HL-60 (cell line): Measurements from ENCODE around the gene CDKL4.

Source experiments
- DNase-seq, 2 experiments: peaks; one replicate each; pipeline ENCODE4 v3.0.0-alpha.2; 2010 to 2020; ENCODE audit warnings: low read depth in 1 of 2, low spot score in 1 of 2
- H3K27ac ChIP-seq: fragments of 250-450 bp; sonication (Bioruptor Pico); replicated peaks from 2 replicates; pipeline ENCODE4 v1.5.1; 2020; ENCODE audit warnings: mild to moderate bottlenecking, moderate library complexity
- H3K27me3 ChIP-seq: fragments of 250-450 bp; sonication (Bioruptor Pico); 2 replicates; pipeline ENCODE4 v1.5.1; 2021; ENCODE audit warnings: mild to moderate bottlenecking, moderate library complexity; ENCODE audit not compliant: insufficient read depth, poor library complexity, severe bottlenecking
- H3K4me3 ChIP-seq: replicated peaks from 2 replicates; pipeline ENCODE4 v1.5.1; 2011; ENCODE audit warnings: mild to moderate bottlenecking, control low read depth, low read length; ENCODE audit not compliant: insufficient read depth
- GABPA ChIP-seq: IDR thresholded peaks from 2 replicates; pipeline ENCODE4 v1.6.1; 2012; ENCODE audit warnings: low read depth
- POLR2AphosphoS5 ChIP-seq: IDR thresholded peaks from 2 replicates; pipeline ENCODE4 v1.6.1; 2012; ENCODE audit warnings: low read depth
- SPI1 ChIP-seq: IDR thresholded peaks from 2 replicates; pipeline ENCODE4 v1.6.1; 2012; ENCODE audit warnings: low read depth, mild to moderate bottlenecking, borderline replicate concordance
- TF ChIP-seq, protein P1 (sequence below): IDR thresholded peaks from 2 replicates; pipeline ENCODE4 v1.6.1; 2012; ENCODE audit warnings: low read depth; ENCODE audit not compliant: insufficient replicate concordance
- TF ChIP-seq, protein P2 (sequence below): IDR thresholded peaks from one replicate; pipeline ENCODE4 v1.5.1; 2011; ENCODE audit warnings: low read length, control low read depth, inconsistent platforms; ENCODE audit not compliant: insufficient read depth

CDKL4 gene

DNA sequence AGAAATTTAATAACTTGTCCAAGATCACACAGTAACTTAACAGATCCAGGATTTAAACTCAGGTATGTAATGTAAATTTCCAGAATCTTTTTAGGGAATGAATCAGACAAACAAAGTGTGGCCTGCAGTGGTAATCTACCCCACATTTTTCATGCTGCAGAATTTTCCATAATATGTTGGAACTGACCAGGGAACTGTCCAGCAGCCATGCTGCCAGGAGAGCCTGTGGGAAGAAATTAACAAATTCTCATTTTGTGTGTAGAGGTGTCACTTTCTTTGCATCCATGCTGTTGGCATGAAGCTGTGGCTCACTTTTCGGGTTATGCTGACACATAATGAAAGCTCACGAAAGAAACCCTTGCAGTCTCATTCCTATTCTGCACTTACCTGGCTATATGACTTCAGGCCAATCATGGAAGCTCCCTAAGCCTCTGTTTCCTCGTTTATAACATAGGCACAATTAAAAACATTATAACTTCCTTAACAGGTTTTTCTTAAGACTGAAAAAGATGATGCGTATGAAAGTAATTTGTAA lies 54.7 kb downstream of the CDKL4 start:
- no peak for DNase-seq
- H3K27ac ChIP-seq = no peak overlapping the region
- no peak overlapping the region for H3K4me3 ChIP-seq
- TF ChIP-seq, protein P1, sequence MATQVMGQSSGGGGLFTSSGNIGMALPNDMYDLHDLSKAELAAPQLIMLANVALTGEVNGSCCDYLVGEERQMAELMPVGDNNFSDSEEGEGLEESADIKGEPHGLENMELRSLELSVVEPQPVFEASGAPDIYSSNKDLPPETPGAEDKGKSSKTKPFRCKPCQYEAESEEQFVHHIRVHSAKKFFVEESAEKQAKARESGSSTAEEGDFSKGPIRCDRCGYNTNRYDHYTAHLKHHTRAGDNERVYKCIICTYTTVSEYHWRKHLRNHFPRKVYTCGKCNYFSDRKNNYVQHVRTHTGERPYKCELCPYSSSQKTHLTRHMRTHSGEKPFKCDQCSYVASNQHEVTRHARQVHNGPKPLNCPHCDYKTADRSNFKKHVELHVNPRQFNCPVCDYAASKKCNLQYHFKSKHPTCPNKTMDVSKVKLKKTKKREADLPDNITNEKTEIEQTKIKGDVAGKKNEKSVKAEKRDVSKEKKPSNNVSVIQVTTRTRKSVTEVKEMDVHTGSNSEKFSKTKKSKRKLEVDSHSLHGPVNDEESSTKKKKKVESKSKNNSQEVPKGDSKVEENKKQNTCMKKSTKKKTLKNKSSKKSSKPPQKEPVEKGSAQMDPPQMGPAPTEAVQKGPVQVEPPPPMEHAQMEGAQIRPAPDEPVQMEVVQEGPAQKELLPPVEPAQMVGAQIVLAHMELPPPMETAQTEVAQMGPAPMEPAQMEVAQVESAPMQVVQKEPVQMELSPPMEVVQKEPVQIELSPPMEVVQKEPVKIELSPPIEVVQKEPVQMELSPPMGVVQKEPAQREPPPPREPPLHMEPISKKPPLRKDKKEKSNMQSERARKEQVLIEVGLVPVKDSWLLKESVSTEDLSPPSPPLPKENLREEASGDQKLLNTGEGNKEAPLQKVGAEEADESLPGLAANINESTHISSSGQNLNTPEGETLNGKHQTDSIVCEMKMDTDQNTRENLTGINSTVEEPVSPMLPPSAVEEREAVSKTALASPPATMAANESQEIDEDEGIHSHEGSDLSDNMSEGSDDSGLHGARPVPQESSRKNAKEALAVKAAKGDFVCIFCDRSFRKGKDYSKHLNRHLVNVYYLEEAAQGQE = peak; percentile 72
- TF ChIP-seq, protein P2, sequence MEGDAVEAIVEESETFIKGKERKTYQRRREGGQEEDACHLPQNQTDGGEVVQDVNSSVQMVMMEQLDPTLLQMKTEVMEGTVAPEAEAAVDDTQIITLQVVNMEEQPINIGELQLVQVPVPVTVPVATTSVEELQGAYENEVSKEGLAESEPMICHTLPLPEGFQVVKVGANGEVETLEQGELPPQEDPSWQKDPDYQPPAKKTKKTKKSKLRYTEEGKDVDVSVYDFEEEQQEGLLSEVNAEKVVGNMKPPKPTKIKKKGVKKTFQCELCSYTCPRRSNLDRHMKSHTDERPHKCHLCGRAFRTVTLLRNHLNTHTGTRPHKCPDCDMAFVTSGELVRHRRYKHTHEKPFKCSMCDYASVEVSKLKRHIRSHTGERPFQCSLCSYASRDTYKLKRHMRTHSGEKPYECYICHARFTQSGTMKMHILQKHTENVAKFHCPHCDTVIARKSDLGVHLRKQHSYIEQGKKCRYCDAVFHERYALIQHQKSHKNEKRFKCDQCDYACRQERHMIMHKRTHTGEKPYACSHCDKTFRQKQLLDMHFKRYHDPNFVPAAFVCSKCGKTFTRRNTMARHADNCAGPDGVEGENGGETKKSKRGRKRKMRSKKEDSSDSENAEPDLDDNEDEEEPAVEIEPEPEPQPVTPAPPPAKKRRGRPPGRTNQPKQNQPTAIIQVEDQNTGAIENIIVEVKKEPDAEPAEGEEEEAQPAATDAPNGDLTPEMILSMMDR = no peak
- H3K27me3 ChIP-seq = no peaks in the 10 kb centered on the region

GRCh38 chr2:39183673-39184072 lies 60.1 kb downstream of the CDKL4 start:
- no peaks in the 10 kb centered on the region for H3K27me3 ChIP-seq
- no peak overlapping the region for H3K4me3 ChIP-seq
- TF ChIP-seq SPI1 = no peak
- TF ChIP-seq, protein P1 = peak; percentile 84
- H3K27ac ChIP-seq = no peak overlapping the region
- DNase-seq = no peak

GRCh38 chr2:39181297-39181696 lies 62.5 kb downstream of the CDKL4 start:
- H3K27ac ChIP-seq = no peak overlapping the region
- TF ChIP-seq SPI1 (no peak), POLR2AphosphoS5 (no peak), GABPA (no peak)
- TF ChIP-seq, protein P1 = no peak
- TF ChIP-seq, protein P2 = no peak
- no peak for DNase-seq
- H3K4me3 ChIP-seq = no peak overlapping the region
- H3K27me3 ChIP-seq = no peaks in the 10 kb centered on the region
